Spinal cord (tissue), 10 donors: ENCODE results near the gene ZNF454. TPM values are rescaled to one million over a fixed set of nuclear protein-coding genes. Genes with fewer than 3 reads are reported as not detected.

Experiments used
- DNase-seq, 6 donors: peaks; one replicate each; pipeline versions ENCODE4 v3.0.0 to v3.0.0-alpha.2; 2013 to 2015; ENCODE audit warnings: low spot score in 6 of 6, low read depth in 4 of 6
- H3K27ac ChIP-seq: one replicate; pipeline ENCODE4 v1.5.1; 2013; ENCODE audit warnings: low read depth, low read length, control low read depth
- H3K27me3 ChIP-seq: one replicate; pipeline ENCODE4 v1.6.1; 2013; ENCODE audit warnings: low read length; ENCODE audit not compliant: control insufficient read depth, insufficient read depth
- H3K36me3 ChIP-seq: one replicate; pipeline ENCODE4 v1.6.1; 2013; ENCODE audit warnings: low read length; ENCODE audit not compliant: control insufficient read depth, insufficient read depth
- H3K4me1 ChIP-seq: one replicate; pipeline ENCODE4 v1.6.1; 2013; ENCODE audit warnings: low read length; ENCODE audit not compliant: control insufficient read depth, insufficient read depth
- H3K4me3 ChIP-seq: one replicate; pipeline ENCODE4 v1.5.1; 2013; ENCODE audit warnings: low read depth, low read length, control low read depth
- H3K9me3 ChIP-seq: one replicate; pipeline ENCODE4 v1.6.1; 2013; ENCODE audit warnings: low read length; ENCODE audit not compliant: control insufficient read depth, insufficient read depth
- WGBS: methylation state at CpG from one replicate; pipeline ENCODE4 v1.1.5; 2013; ENCODE audit warnings: missing lambda C conversion rate; ENCODE audit not compliant: insufficient coverage; 5-methylcytosine and 5-hydroxymethylcytosine counted together
- polyA plus RNA-seq, 2 donors: library from polyadenylated mRNA; unstranded; fragments of 120-200 nt; gene quantifications; one replicate each; pipeline ENCODE4 v1.2.1, GENCODE V29; 2013; ENCODE audit not compliant: insufficient read length in 2 of 2
- total RNA-seq, 2 donors: library from RNA; depleted of rRNA in 1 of 2; stranded (reverse); fragments of 120-200 nt in 1 of 2; fragments of >200 nt in 1 of 2; gene quantifications; one replicate each; pipeline versions ENCODE4 v1.2.3 to v1.2.4, GENCODE V29; 2013 to 2014
- donor health status: healthy.

ZNF454 gene
- total and polyA plus RNA-seq, 4 donors, result 5.9 to 10.0 (median 8.4) TPM

DNA sequence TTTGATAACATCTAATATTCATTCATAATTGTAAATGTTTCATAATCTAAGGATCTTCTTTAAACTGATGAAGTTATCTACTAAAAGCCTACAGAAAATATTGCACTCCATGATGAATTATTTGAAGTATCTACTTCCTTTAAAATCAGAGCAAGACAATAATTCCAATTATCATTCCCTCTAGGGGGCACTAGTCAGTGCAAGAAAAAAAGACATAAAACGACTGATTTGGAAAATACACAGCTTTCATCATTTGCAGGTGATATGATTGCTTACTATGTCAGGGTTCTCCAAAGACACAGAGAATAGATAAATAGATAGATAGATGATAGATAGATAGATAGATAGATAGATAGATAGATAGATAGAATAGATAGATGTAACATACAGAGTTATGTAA, 67.7 kb downstream of the ZNF454 start:
- H3K4me1 ChIP-seq, result no peaks in the 10 kb centered on the region
- no peak overlapping the region for H3K4me3 ChIP-seq
- WGBS, result no CpG with 5 or more reads among the region's 1 CpG
- H3K27ac ChIP-seq, result no peak overlapping the region
- no peaks in the 10 kb centered on the region for H3K36me3 ChIP-seq
- H3K27me3 ChIP-seq, result no peaks in the 10 kb centered on the region
- no peak for DNase-seq
- no peaks in the 10 kb centered on the region for H3K9me3 ChIP-seq

Other genes starting within 250 kb of the ZNF454 start
- gene ZNF354A, start 210.5 kb upstream of the ZNF454 start, total RNA-seq, result 10 to 100 TPM; 10.9 to 16.0 TPM
- gene ZNF354A, start 210.5 kb upstream of the ZNF454 start, polyA plus RNA-seq, result 10 to 100 TPM; 17.1 to 18.9 TPM
- 10 to 100 TPM; 20.7 to 21.6 TPM for gene ZNF354B, start 81.2 kb upstream of the ZNF454 start, total RNA-seq
- 10 to 100 TPM; 17.5 to 18.5 TPM for gene ZNF354B, start 81.2 kb upstream of the ZNF454 start, polyA plus RNA-seq
- gene ZFP2, start 45.3 kb upstream of the ZNF454 start, total RNA-seq, result 1 to 10 TPM; 6.6 to 7.7 TPM
- 1 to 10 TPM; 8.1 to 8.3 TPM for gene ZFP2, start 45.3 kb upstream of the ZNF454 start, polyA plus RNA-seq
- gene GRM6, start 54.1 kb downstream of the ZNF454 start, total RNA-seq, result under 1 TPM; under 0.01 to 0.06 TPM
- gene GRM6, start 54.1 kb downstream of the ZNF454 start, polyA plus RNA-seq, result 1 to 10 TPM; 1.1 to 3.7 TPM
- 10 to 100 TPM; 10.2 to 10.5 TPM for gene ZNF879, start 82.6 kb downstream of the ZNF454 start, total RNA-seq
- gene ZNF879, start 82.6 kb downstream of the ZNF454 start, polyA plus RNA-seq, result 1 to 10 TPM; 6.4 to 8.0 TPM
- 10 to 100 TPM; 16.9 to 27.2 TPM for gene ZNF354C, start 119.2 kb downstream of the ZNF454 start, total RNA-seq
- 10 to 100 TPM; 11.3 to 19.1 TPM for gene ZNF354C, start 119.2 kb downstream of the ZNF454 start, polyA plus RNA-seq